ENCODE results near the gene GJB3. TPM values are rescaled to one million over a fixed set of nuclear protein-coding genes. Genes with fewer than 3 reads are reported as not detected.

GJB3 gene
- total RNA-seq, 1 experiment from 2014 or later: 74.8 TPM

DNA sequence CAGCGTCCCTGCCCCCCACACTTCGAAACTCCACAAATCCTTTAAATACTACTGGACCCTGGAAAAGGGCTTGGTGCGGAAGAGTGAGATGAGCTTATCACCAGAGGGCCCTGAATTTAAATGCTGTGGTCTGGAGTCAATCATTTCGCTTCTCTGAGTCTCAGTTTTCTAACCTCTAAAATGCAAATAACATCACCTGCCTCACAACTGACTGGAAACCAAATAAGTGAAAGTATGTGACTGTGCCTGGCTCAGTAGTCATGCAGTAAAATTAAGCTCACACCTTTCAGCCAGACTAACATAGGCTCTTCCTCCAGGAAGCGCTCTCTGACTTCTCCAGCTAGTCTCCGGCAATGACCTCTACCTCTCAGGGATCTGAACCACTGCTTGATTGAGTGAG is 16.0 kb downstream of the GJB3 start:
- DNase-seq (ENCODE audit: unreplicated experiment): no peak
- peaks cover 5% of the 10 kb centered on the region for H3K4me1 Mint-ChIP-seq (ENCODE audit: insufficient read depth, unreplicated experiment)
- intact Hi-C loops (cut with micrococcal nuclease): no loop called here
- ChIA-PET POLR2A (no interaction called here), CTCF (interaction anchor here (1.2 to 1.3 kb wide), 2 partner anchors 9 to 56 kb away, joined by 4 read pairs; no protein-coding TSS in a partner anchor)
- no peaks in the 10 kb centered on the region for H3K36me3 Mint-ChIP-seq (ENCODE audit: insufficient read depth, unreplicated experiment)
- BruUV-seq (replicated peaks): no TSS peak
- no peaks in the 10 kb centered on the region for H3K9me3 Mint-ChIP-seq (ENCODE audit: unreplicated experiment)
- H3K27me3 Mint-ChIP-seq (ENCODE audit: insufficient read depth, unreplicated experiment): no peaks in the 10 kb centered on the region
- H3K4me3 Mint-ChIP-seq (ENCODE audit: unreplicated experiment): no peak overlapping the region
- TF ChIP-seq CTCF (IDR thresholded peaks at IDR 0.05; ENCODE audit: unreplicated experiment): no peak
- no peak overlapping the region for H3K27ac Mint-ChIP-seq (ENCODE audit: low read depth, unreplicated experiment)

DNA sequence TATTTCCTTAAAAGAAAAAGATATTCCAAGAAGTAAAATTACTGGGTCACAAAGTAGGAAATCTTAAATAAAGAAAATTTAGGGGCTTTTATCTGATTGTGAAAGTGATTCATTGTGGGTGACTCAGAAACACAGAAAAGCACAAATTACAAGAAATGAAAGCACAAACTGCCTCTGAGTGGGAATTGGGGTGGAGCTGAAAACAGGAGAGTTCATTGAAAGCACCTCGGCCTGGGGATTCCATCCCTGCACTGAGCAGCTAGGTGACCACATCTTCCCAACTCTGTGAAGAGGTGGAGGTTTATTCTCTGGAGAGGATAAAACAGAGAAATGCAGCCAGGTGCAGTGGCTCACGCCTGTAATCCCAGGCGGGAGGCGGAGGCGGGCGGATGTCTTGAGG is 19.2 kb downstream of the GJB3 start:
- H3K4me3 Mint-ChIP-seq (ENCODE audit: unreplicated experiment): no peak overlapping the region
- intact Hi-C loops (cut with micrococcal nuclease): no loop called here
- H3K27ac Mint-ChIP-seq (ENCODE audit: low read depth, unreplicated experiment): no peak overlapping the region
- H3K4me1 Mint-ChIP-seq (ENCODE audit: insufficient read depth, unreplicated experiment): peaks cover 5% of the 10 kb centered on the region
- ChIA-PET POLR2A (no interaction called here), CTCF (interaction anchor here (0.6 kb wide), 1 partner anchor 1026 kb away, joined by 4 read pairs; no protein-coding TSS in a partner anchor)
- no peaks in the 10 kb centered on the region for H3K27me3 Mint-ChIP-seq (ENCODE audit: insufficient read depth, unreplicated experiment)
- BruUV-seq (replicated peaks): no TSS peak
- no peaks in the 10 kb centered on the region for H3K9me3 Mint-ChIP-seq (ENCODE audit: unreplicated experiment)
- no peak for TF ChIP-seq CTCF (IDR thresholded peaks at IDR 0.05; ENCODE audit: unreplicated experiment)
- no peaks in the 10 kb centered on the region for H3K36me3 Mint-ChIP-seq (ENCODE audit: insufficient read depth, unreplicated experiment)
- no peak for DNase-seq (ENCODE audit: unreplicated experiment)

- DNase-seq (ENCODE audit: unreplicated experiment): no peak
- no peaks in the 10 kb centered on the region for H3K36me3 Mint-ChIP-seq (ENCODE audit: insufficient read depth, unreplicated experiment)
- POLR2A ChIA-PET: interaction anchor here (1.5 kb wide), 1 partner anchor 56 kb away, joined by 4 read pairs; the partner anchor contains the start of gene SMIM12
- H3K4me1 Mint-ChIP-seq (ENCODE audit: insufficient read depth, unreplicated experiment): peaks cover 5% of the 10 kb centered on the region
- no peaks in the 10 kb centered on the region for H3K9me3 Mint-ChIP-seq (ENCODE audit: unreplicated experiment)
- H3K4me3 Mint-ChIP-seq (ENCODE audit: unreplicated experiment): no peak overlapping the region
- CTCF ChIA-PET: interaction anchor here (0.6 to 2.3 kb wide), 4 partner anchors 16 to 672 kb away, joined by 3 to 12 read pairs (median 3); no protein-coding TSS in a partner anchor
- intact Hi-C loops (cut with micrococcal nuclease): no loop called here
- no TSS peak for BruUV-seq (replicated peaks)
- no peaks in the 10 kb centered on the region for H3K27me3 Mint-ChIP-seq (ENCODE audit: insufficient read depth, unreplicated experiment)
- H3K27ac Mint-ChIP-seq (ENCODE audit: low read depth, unreplicated experiment): no peak overlapping the region
- no peak for TF ChIP-seq CTCF (IDR thresholded peaks at IDR 0.05; ENCODE audit: unreplicated experiment)
These were observed 22.8 kb downstream of the GJB3 start for GRCh38 chr1:34803770-34804169.

GRCh38 chr1:34806396-34806795 is 25.4 kb downstream of the GJB3 start:
- H3K36me3 Mint-ChIP-seq (ENCODE audit: insufficient read depth, unreplicated experiment): no peaks in the 10 kb centered on the region
- no TSS peak for BruUV-seq (replicated peaks)
- H3K27me3 Mint-ChIP-seq (ENCODE audit: insufficient read depth, unreplicated experiment): no peaks in the 10 kb centered on the region
- POLR2A ChIA-PET: no interaction called here
- DNase-seq (ENCODE audit: unreplicated experiment): no peak
- CTCF ChIA-PET: interaction anchor here (0.6 to 2.1 kb wide), 2 partner anchors 46 to 55 kb away, joined by 3 to 8 read pairs; no protein-coding TSS in a partner anchor
- H3K27ac Mint-ChIP-seq (ENCODE audit: low read depth, unreplicated experiment): no peak overlapping the region
- H3K4me1 Mint-ChIP-seq (ENCODE audit: insufficient read depth, unreplicated experiment): no peaks in the 10 kb centered on the region
- no peak for TF ChIP-seq CTCF (IDR thresholded peaks at IDR 0.05; ENCODE audit: unreplicated experiment)
- no peaks in the 10 kb centered on the region for H3K9me3 Mint-ChIP-seq (ENCODE audit: unreplicated experiment)
- no peak overlapping the region for H3K4me3 Mint-ChIP-seq (ENCODE audit: unreplicated experiment)
- intact Hi-C loops (cut with micrococcal nuclease): no loop called here

Data from MCF 10A (cell line).